ENCODE data around the gene MAGI1.
A peak's percentile ranks its signal among the peaks of the same experiment; 100 is the strongest.
"Not testable (repeated sequence)": the region's sequence is repeated elsewhere in the genome, so short reads cannot be mapped to it uniquely, and the experiment has no call there.

MAGI1 gene

DNA sequence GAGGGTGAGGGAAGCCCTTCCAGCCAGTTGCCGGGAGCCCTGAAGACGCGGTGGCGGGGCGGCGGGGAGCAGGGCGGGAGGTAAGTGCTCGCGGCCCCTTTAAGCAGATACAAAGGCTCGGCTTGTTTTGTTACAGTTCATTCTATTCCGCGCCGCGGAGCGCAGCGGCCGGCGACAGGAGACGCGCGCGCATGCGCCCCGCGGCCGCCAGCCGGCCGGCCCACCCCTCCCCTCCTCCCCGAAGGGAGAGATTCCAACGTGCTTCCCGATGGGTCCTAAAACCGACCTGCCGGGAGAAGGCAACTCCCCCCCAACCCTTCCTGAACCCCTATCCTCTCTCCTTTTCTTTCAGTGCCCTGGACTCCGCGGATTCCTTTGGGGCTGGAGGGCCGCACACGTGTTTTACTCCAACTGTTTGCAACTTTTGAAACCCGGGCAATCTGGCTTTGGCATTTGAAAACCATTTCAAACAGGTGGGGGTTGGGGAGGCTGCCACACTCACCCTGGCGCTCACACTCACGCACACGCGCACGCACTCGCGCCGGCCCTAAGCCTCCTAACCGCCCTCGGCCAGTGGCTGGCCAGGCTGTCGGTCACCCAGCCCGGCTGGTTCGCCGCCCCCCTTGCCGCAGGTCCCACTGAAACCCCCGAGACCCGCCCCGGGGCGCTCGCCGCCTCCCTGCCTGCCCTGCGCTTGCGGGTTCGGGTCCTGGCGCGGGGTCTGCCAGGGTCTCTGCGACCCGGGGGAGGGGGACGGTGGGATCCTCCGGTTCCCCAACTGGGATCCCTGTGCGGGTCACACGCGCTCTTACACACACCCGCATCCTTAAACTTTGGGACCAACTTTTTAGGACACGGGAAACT, at the start of gene MAGI1:
TSS of gene MAGI1 (minus strand) at position 193 of the 864 bp plus-strand sequence. CDS start 610 bp downstream, outside the sequence.
- DNase-seq = peak; percentile 22 to 55

DNA sequence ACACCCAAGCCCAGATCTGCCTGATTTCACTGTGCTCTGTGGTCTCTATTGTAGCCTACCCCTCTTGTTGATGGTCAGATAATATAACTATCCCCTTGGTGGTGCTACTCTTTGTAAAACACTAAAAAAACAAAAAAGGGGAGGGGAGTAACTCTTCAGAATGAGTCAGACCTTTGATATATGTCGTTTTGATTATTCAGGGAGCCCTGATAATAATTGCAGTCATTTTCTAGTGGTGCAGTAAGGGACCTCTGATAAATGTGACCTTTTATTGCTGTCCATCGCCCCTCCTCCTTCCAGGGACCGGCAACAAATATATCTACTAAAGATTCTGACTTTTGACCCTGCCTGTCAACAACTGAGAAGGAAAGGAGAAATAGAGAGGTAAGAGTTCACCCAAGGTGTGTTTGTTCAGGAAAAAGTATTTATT, 45.1 kb upstream of the MAGI1 start:
- no peak for DNase-seq

DNA sequence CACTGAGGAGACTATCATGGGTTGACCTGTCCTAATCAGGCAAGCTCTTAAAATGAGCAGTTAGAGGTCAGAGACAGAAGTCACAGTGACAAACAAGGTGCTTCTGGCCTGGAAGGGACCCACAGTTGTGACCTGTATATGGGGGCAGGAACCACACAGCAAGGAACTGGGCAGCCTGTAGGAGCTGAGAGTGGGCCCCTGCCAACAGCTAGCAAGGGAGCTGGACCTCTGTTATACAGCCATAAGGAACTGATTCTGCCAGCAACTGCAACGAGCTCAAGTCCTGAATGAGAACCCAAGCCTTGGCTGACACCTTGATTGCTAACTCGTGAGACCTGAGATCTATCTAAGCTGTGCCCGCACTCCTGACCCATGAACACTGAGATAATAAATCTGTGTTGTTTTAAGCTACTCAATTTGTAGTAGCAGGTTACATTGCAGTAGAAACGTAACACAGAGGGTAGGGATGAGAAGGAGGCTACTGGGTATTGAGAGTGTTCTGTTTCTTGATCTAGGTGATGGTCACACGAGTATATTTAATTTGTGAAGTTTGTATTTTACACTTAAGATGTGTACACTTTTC, 44.5 kb upstream of the MAGI1 start:
- no peak for DNase-seq

DNA sequence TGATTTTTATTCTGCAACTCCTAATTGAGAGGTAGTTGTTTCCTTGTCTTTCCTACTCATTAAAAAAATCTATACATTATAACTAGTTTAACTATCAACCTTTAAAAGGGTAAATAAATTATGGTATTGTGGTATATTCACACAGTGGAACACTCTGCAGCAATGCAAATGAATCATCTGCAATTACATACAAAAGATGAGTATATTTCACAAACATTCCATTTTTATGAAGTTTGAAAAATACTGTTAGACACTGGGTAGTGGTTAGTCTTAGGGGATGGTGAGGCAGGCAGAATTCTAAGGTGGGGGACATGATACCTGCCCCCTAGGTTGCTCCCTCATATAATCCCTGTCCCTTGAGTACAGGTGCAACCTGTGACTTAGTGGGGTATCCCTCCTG, 44.0 kb upstream of the MAGI1 start:
- DNase-seq = no peak

DNA sequence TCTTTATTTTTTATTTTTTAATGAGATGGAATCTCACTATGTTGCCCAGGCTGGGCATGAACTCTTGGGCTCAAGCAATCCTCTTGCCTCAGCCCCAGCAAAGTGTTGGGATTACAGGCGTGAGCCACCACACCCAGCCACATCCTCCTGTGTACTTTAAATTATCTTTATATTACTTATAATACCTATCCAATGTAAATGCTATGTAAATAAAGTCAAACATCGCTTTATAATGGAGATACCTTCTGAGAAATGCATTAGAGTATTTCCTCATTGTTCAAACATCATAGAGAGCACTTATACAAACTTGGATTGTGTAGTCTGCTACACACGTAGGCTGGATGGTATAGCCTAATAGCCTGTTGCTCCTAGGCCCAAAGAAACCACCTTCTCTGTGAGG, 41.4 kb upstream of the MAGI1 start:
- DNase-seq = no peak

DNA sequence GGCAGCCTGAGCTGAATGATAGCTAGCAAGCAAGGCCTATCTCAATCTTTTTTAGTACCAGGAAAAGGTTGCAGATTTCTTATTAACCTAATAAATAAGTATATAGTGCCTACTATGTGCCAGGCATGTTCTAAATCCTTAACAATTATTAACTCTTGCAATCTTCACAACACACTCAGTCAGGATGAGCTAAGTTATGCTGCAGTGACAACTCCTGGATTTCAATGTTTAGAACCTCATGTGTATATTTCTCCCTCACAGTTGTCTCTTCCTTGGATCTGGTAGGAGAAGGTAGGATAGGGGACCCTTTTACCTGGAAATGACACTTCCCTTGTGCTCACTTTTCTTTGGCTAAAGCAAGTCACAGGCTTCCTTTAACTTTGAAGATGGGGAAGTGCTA, 39.3 kb upstream of the MAGI1 start:
- DNase-seq = no peak

DNA sequence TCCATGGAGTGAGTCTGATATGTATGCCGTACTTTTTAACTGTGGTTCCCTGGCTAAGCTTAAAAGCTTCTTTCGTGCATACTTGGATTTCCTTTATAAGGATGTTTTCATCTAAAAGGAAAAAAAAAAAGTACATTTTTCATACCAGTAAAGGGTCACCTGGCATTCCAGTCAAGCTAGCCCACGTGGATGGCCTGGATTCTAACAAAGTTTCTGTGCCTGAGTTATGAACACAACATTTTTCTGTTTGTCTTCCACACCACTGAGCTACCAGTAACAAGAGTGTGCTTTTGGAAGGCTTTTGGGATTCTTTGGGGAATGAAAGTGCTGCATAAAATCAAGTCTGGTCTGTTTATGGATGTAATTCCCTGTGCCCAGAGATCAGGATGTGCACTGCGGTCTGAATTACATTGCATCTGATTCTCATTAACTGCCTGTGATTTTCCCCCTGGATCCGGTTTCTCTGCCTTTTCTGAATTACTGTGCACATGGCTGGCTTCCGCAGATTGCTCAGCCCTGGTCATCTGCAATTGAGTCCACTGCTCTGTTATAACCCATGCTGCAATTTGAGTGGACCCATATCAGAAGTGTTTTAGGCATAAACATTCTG, 38.2 kb upstream of the MAGI1 start:
- DNase-seq = no peak

DNA sequence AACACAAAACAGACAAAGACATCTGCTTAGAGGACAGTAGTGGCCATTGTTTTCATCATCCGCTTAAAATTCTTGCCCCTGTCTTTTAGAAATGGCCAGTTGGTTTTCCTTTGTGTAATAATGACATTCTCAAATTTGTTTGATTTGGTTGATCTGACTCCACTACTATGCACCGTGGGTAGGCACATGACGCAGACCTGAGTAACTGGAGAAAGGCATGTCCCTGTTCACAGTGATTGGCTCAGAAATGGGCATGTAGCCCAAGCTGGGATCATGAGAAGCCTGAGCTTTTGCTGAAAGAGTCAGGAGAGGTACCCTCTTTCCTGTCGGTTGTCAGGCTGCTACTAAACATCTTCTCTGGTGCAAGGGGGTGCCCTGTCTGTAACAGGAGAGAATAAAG, 36.6 kb upstream of the MAGI1 start:
- no peak for DNase-seq

DNA sequence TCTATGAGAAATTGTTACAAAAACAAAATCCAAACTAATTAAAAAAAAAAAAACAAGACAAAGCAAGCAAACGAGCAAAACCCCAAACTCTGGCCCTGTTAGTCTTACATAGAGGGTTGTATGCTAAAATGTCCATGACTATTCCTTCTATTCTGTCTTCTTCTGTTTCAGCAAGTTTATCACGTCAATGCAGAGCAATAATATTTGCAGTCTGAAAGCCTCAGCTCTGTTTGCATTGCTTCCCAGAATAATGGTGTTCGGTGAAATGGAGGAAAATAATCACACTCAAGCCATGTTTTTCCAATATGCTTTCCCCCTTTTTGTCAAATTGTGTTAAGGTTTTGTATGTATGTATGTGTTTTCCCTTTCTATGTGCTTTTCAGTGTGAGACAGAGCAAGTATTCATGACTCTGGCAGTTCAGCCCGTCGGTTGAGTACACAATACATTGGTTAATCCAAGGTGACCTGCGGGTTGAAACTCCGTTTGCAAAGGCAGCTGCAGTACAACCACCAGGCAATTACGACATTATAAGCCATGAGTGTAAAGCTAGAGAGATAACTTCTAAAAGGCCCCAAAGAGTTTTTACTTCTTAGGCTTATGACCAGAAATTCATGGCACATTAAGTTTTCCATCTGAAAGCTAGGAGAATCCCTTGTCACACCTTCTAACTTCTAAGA, 34.9 kb upstream of the MAGI1 start:
- no peak for DNase-seq

DNA sequence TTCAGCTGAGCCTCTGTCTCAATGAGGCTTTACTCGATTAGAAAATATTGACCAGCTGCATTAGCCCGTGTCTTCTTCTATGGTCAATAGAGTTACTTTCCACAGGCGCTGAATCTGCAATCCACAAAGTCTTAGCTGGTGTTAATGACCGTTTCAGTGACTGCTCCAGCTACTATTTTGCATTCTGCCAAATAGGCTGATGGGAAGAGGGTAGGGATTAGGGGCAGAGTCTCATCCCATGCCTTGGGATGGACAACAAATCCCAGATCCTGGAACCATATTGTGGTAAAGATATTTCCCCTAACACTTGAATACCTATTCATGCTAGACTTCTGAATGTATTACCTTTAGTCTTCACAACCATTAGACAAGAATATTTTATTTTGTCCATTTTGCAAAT, 29.5 kb upstream of the MAGI1 start:
- no peak for DNase-seq

DNA sequence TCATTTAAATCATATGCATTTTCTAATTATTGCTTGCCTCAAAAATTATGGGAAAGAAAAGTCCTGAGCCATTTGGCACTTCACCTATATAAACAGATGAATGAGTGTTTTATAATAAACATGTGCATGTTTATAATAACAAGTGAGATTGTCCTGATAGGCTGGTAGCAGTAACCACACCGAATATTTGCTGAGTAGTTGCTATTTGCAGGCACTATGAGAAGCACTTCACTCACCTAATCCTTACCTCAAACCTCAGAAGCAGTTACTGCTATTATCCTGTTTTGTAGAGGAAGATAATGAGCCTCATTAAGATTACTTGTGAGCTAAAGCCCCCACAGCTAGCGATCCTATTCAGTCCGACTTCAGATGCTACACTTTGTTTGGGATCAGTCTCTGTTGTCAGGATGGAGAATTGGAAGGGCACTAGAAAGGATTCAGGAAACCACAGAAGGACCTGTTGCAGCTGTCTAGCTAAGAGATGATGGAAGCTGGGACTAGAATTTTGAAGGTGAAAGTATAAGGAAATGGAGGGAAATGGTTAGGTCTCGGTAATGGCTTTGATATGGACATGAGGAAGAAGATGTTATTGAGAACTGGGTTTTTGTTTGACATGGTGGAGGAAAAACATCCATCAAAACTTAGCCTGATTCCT, 28.4 kb upstream of the MAGI1 start:
- DNase-seq = no peak

DNA sequence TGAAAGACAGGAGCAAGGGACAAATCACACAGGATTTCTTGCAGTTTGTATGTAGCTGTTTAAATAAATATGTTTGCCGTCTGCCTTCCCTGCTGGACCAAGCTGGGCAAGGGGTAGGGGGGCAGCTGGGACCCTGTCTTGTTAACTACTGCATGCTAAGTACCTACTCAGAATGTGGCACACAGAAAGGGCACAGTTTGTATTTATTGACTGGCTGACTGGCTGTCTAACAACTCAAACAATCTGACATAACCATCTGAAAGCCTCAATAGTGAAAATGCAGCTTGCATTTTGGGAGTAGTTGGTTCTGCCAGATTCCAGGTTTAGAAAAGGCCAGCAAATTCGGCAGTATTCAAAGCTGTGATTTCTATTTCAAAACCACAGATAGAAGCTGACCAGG, 16.6 kb upstream of the MAGI1 start:
- no peak for DNase-seq

DNA sequence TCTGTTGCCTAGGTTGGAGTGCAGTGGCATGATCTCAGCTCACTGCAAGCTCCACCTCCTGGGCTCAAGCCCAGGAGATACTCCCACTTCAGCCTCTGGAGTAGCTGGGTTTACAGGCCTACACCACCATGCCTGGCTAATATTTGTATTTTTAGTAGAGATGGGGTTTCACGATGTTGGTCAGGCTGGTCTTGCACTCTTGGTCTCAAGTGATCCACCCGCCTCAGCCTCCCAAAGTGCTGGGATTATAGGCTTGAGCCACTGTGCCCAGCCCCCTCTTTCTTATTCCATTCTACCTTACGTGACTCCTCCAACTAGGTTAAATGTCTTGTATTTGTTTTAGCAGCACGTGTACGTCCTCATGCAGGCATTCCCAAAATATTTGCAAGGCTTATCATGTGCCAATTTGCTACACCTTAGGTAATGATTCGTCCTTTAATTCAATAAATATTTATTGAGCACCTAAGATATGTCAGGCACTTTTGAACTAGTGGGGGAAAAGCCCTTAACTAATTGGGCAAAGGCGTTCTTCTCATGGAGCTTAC, 14.9 kb upstream of the MAGI1 start:
- no peak for DNase-seq

DNA sequence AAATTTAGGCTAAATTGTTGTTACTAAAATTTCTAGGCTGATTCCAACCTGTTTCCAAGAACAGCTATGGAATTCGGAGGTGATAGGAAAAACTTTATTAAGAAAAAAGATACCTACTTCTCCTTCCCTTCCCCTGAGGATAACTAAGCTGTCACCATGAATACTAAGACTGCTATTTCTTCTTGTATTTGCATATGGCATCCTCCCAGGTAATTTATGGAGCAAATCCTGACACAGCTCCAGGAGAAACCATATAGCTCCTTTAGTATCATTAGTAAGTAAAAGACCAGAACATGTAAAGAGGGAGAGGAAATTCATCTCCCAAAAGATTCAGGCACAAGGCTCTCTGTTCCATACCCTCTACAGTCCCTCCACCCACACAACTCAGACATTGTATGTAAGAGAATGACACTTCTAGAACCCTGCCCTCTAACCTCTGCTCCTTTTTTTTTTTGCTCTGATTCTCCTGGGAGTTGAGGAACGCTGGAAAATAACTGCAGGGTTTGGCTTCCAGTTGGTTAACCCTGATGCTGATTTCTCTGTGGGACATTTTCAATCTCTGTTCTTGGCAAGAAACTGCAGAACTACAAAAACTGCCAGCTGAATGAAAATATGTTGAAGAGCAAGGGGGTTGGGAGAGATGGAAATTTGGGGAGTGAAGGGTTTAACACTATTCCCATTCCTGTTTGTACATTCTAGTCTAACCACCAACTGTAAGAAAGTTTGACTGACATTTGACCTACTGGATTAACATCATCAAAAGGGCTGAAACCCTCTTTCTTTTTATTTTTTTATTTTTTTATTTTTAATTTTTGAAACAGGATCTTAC, 14.2 kb upstream of the MAGI1 start:
- DNase-seq = no peak

DNA sequence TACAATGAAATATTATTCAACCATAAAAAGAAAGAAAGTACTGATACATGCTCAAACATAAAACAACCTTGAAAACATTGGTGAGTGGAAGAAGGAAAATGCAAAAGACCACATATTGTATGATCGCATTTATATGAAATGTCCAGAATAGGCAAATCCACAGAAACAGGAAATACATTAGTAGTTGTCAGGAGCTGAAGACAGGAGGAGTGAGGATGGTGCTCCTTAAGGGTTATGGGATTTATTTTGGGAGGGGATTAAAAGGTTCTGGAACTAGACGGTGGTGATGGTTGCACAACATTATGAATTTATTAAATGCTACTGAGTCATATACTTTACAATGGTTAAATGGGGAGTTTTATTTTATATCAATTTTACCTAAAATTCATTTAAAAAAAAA, 12.1 kb upstream of the MAGI1 start:
- DNase-seq = no peak

DNA sequence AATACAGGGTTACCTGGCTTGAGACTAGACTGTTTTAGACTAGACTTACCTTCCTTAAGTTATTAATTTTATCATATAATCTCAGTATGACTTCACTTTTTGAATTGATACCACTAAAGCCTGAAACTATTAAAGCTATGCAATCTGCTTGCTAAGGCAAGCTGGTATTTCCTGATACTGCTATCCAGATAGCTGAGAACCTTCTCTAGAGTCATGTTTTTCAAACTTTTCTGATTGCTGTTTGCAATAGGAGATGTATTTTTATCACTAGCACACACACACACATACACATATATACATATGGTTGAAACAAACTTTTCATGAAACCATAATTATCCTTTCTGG, 9.3 kb upstream of the MAGI1 start:
- no peak for DNase-seq

DNA sequence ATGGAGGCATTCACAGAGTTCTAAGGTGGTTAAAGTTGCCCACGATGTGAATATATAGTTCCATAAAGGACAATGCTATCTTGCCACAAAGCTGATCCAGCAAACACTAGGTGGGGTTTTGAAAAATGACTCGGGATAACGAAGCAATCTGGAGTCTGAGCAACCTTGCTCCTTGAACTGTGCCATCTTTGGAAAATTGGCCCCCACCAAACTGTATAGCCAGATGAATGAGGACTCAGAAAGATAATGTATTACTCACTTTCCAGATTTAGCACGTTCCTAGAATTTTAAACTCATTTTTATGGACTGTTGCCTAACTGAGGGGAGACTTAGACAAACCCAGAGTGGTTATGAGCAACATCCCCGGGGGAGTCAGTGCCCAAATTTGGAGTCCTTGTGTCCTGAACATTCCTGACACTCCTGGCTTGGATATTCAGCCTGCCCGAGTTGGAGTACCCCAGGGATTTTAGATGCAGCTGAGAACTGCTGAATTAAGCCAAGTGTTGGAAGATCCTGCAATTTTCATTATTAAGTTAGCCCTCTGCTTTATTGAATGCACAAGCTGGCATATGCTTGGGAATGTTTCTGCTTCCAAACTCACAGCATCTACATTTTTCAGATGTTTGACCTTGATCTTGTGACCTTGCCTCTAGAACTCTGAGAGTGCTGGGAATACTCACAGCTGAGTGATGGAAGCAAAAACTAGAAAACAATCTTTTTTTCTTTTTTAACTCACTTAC, 8.8 kb upstream of the MAGI1 start:
- DNase-seq = no peak

DNA sequence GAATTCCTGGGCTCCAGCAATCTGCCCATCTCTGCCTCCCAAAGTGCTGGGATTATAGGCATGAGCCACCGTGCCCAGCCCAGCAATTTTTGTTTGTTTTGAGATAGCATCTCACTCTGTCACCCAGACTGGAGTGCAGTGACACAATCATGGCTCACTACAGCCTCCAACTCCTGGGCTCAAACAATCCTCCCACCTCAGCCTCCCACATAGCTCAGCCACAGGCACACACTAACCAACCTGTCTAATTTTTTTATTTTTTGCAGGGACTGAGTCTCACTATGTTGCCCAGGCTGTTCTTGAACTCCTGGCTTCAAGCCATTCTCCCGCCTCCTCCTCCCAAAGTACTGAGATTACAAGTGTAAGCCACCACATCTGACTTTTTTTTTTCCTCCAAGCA, 7.6 kb upstream of the MAGI1 start:
- DNase-seq = not testable (repeated sequence)

DNA sequence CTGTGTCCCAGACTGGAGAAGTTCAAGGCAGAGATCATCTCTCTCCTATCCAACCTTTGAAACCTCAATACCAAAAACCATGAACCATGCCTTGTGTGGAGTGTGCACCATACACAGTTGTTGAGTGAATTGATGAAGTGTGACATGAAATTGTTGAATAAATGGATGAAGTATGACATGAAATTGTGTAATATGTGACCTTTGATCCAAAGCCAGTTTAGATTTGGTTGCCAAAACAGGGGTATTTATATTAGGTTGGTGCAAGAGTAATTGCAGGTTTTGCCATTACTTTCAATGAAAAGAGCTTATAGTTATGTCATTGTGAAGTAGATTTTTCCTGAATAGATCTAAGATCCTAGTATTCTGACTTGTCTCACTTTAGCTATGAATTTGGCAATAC, 3.1 kb upstream of the MAGI1 start:
- DNase-seq = no peak

DNA sequence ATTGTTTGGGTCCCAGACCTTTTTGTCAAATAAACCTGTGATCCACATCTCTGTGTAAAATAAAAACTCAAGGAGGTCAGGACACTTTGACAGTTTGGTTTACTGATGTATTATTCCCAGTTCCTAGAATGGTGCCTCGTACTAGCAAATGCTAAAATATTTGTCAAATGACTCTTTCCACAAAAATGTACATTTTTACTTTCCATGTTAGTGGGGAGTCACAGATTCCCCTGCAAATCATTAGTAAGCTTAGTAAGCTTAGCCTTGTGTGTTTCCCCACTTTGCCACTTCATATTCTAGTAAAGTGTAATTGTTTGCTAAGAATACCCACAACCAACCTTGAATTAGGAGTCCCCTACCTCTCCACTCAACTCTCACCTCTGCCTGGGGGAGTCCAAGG, 2.4 kb upstream of the MAGI1 start:
- no peak for DNase-seq

DNA sequence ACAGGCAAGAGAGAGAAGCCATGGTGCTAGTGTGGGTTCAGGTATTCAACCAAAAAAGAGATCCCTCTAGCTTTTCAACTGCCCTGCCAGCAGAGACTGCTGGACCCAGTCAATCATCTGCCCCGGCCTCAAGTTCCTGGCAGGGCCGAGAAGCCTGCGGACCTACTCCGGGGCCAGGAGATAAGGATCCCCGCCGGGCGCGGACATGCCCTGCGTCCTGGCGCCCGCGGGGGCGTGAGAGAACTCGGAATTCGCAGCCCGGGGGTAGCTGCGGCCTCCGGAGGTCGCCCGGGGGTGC, 821 bp upstream of the MAGI1 start:
- no peak for DNase-seq

DNA sequence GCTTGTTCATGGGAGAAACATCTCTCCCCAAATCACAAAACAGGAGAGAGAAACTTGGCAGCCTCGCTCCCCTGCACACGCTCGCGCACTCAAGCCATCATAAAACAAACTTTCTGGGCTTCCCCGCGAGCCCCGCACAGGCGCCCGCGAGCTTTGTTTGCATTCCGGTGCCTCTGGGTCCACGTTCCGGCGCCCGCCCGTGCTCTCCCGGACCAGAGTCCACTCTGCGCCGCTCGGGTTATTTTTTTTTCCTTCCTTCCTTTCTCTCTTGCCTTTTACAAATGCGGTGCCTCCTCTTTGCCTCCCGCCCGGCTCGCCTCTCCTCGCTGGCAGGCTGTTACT, 363 bp downstream of the MAGI1 start:
- DNase-seq = no peak

Measured in stimulated activated CD4-positive, alpha-beta T cell treated with anti-CD3 and anti-CD28 coated beads, Interleukin-2, amount 100 ng/mL, for 24 hours (primary cell).